Eye (tissue), 1 donor: ENCODE data around the gene YPEL2.
"Not testable (repeated sequence)": the region's sequence is repeated elsewhere in the genome, so short reads cannot be mapped to it uniquely, and the experiment has no call there.

Source experiments
- DNase-seq: peaks from one replicate; pipeline ENCODE4 v3.0.0-alpha.2; 2015

Gene YPEL2

DNA sequence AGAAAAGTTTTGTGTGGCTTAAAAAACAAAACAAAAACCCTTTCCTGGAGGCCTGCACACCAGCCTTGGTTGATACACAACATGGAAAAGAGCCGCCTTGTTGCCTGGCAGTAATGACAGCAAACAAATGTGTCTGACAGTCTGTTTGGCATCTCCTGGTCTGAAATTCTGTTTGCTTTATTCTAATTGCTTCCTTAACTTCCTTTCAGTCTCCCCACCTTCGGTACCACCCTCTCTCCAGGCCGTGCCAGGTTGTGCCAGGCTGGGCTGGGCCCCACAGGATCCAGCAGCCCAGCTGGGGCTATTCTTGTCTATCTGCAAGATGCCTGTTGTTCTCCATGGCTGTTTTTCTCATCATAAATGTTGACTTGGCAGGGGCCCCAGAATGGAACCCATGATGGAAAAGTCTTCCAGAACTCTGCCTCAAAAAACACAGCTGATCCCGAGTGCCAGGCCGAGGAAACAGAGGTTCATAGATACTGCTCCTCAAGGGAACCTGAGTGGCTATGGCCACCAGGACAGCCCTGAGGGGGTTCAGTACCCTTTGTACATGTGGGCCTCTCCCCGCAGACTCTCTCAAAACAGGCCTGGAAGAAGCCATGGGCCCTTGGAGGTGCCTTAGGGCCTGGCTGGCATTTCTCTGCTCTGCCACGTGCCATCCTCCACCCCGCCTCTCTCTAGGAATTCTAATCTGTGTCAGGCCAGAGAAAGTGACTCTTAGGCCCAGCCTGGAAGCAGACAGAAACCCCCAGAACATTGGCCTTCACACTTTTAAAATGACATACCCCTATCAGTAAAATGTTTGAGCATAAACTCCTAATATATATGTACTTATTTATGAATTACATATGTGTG lies 50.5 kb downstream of the YPEL2 start:
- no peak for DNase-seq

DNA sequence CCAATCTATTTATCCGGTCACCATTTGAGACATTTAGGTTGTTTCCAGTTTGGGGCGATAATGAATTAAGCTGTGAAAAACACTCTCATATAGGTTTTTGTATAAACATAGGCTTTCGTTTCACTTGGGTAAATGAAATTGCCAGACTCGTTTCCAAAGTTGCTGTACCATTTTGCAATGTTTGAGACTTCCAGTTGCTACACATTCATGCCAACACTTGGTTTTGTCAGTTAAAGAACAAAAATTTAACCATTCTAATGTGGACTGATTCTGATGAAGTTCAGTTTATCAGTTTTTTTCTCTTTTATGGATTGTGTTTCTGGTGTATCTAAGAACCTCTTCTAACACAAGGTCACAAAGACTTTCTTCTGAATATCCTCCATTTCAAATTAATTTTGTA lies 52.4 kb downstream of the YPEL2 start:
- no peak for DNase-seq

DNA sequence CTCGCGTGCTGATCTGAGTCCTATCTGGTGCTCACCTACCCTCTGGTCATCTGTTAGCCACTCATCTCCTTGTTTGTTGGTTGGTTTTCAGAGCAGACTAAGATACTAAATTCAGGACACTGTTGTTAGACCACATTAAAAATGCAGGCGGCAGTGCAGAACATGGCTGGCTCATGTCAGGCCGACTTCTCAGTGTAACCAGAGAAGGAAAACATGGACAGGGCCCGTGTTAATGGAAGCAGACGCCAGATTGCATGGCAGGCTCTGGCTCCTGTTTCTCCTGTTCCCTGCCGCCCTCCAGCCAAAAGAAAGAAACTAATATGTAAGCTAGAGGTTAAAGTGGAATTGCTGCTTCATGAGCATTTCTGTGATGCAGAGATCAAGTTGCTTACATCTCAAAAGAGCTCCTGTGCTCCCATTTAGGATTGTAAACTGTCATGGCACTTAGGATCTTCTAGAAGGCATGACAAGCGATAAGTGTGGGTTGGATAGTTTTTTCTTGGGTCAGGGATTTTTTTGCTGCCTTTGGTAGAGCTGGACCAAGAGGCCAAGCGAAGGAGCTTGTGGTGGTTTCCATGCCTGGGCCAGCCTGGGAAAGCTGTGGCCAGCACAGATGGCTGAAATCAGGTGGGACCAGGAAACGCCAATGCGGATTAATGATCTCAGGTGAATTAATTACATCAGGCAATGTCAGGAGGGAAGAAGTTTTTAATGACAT lies 56.1 kb downstream of the YPEL2 start:
- DNase-seq, result peak; percentile 37

DNA sequence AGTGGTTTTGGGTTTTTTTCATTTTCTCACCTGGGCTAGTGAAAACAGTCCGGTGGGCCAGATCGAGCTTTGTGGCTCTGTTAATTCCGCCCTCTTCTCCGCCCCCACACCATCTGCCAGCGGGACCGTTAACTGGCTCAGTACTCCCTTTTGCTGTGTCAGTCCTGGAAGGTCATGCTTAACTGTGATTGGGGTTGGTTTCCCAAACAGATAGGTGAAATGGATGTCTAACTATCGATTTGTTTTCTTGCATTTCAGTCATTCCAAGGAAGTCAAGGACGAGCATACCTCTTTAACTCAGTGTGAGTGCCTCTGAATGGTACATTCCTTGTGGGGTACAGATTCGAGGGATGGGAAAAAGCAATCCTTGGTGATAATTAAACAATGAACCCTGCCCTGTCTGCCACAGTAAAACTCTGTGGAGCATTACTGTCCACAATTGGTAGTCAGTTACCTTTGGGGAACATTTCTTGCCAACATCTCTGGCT lies 56.7 kb downstream of the YPEL2 start:
- no peak for DNase-seq

DNA sequence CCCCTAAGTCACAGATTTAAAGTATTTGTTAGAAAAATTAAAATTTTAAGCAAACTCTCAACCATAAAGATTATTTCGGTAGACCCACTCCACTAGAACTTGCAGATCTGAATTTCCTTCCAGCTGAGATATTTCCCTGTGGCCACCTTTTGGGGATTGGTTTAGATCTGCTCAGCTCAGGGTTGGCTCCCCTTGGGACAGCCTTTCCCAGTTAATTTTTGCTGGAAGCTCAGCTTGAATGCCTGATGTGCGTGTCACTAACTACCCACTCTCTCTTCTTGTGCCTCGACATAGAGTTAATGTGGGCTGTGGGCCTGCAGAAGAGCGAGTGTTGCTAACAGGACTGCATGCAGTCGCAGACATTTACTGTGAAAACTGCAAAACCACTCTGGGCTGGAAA lies 57.6 kb downstream of the YPEL2 start:
- no peak for DNase-seq

DNA sequence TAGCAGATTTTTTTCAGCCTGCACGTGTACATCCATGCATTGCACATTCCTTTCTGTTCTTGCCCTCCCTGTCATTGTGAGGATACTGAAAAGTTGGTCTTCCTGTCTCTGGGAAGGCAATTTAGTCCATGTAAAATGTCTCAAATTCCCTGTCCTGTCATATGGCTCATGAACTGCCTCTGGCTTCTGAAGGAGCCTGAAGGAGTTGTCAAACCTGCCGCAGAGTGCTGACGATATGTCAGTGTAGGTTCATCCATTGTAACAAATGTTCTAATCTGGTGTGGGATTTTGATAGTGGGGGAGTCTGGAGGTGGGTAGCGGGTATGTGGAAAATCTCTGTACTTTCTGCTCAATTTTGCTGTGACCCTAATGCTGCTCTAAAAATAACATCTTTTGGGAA lies 59.6 kb downstream of the YPEL2 start:
- no peak for DNase-seq

DNA sequence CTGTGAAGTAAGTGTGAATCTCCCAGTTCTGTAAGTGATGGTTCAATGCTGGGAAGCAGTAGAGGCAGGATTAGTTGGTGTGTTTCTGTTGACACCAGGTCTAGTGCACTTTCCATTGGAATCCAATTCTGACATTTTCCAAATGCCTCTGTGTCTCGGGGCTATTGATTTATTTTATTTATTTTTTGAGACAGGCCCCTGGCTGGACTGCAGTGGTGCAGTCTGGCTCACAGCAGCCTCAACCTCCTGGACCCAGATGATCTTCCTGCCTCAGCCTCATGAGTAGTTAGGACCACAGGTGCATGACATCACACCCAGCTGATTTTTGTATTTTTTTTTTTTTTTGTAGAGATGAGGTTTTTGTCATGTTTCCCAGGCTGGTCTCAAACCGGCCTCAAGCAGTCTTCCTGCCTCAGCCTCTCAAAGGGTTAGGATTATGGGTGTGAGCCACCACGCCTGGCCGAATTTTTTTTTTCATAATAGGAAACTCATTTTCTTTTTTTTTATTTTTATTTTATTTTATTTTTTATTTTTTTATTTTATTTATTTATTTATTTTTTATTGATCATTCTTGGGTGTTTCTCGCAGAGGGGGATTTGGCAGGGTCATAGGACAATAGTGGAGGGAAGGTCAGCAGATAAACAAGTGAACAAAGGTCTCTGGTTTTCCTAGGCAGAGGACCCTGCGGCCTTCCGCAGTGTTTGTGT lies 61.7 kb downstream of the YPEL2 start:
- no peak for DNase-seq

DNA sequence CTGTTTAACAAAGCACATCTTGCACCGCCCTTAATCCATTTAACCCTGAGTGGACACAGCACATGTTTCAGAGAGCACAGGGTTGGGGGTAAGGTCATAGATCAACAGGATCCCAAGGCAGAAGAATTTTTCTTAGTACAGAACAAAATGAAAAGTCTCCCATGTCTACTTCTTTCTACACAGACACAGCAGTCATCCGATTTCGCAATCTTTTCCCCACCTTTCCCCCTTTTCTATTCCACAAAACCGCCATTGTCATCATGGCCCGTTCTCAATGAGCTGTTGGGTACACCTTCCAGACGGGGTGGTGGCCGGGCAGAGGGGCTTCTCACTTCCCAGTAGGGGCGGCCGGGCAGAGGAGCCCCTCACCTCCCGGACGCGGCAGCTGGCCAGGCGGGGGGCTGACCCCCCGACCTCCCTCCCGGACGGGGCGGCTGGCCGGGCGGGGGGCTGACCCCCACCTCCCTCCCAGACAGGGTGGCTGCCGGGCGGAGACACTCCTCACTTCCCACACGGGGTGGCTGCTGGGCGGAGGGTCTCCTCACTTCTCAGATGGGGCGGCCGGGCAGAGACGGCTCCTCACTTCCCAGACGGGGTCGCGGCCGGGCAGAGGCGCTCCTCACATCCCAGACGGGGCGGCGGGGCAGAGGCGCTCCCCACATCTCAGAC lies 62.4 kb downstream of the YPEL2 start:
- not testable (repeated sequence) for DNase-seq

DNA sequence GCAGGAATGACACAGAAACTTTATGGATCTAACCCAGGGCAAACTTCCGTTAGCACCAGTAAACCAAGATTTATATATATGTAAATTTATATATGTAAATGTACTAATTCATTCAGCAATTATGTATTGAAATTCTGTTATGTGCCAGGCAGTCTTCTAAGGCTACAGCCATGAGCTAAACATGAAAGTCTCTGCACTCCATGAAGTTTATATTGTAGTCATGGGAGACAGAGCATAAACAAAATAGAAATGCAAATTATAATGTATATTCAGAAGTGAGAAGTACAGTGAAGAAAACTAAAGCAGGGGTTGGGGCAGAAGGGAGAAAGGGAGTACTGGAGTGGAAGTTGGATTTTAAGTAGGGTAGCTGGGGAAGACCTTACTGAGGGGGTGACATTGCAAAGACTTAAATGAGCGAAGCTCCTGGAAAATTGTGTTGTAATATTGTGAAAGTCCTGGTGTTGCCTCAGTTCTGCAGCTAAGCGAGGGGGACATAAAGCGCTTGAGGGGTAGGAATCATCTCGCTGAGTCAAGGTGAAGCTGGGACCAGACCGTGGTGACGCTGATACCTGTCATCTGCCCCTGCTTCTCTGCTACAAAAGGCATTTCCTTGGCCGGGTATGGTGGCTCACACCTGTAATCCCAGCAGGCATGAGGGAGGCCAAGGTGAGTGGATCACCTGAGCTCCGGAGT lies 64.8 kb downstream of the YPEL2 start:
- DNase-seq, result no peak

DNA sequence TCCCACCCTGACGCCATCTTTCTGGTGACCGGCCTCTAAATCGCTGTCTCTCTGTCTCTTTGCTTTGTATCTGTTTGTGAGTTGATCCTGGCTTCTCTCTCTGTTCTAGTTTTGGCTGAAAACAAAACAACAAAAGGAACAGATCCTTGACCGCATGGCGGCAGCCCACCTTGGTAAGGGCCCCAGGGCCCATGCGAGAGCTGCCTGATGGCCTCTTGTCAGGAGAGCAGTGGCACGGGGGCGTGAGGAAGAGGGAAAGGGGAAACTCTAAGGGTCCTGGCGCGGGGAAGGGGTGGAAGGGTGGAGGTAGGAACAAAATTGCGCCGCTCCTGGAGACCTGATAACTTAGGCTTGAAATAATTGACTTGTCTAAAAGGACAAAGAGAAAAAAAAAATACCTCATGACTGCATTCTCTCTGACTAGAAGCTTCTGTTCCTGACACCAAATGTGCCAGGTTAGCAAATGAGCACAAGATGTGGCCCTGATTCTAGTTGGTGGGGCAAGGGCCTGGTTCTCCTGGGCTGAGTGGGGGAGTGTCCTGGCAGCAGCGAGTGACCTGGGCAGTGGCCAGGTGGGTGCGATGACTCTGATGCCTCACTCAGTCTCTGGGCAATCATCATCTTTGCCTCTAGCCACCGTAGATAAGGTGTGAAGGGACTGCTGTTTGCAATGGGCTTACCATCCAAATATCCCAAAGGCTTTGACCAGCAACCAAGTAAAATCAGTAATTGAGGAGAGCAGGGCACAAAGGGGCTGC lies 66.0 kb downstream of the YPEL2 start:
- DNase-seq, result no peak

DNA sequence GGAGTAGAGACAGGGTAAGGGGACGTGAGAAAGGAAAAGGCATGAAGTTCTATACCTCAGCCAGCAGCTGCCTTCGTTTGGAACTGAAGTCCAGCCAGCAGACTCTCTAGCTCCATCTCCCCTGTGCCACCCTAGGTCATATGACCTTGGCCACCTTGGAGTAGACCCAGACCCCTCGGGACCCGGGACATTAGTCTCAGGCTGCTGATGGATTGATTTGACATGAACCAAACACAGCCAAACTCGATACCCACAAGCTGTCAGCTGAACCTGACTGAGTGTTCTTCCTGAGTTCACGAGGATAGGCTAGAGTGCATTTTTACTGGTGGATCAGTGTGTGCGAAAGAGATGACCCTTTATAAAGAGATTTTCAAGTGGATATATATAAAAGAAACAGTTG lies 68.5 kb downstream of the YPEL2 start:
- no peak for DNase-seq

DNA sequence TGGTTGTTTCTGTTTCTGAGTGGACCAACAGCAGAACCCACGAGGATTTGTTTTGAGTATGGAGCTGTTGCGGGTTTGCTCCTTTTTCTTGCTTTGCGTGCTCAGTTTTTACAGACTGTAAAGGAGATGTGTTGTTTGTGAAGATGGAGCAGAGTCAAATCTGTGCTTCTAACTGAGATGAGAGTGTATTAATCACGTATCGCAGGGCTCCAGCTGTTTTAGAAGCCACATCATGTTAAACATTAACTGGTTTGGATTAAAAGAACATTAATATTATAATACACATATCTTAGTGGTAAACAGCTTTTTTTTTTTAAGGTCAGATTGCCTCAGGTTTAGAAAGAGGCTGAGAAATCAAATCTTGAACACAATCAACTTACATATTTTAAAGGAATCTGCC lies 69.4 kb downstream of the YPEL2 start:
- no peak for DNase-seq

DNA sequence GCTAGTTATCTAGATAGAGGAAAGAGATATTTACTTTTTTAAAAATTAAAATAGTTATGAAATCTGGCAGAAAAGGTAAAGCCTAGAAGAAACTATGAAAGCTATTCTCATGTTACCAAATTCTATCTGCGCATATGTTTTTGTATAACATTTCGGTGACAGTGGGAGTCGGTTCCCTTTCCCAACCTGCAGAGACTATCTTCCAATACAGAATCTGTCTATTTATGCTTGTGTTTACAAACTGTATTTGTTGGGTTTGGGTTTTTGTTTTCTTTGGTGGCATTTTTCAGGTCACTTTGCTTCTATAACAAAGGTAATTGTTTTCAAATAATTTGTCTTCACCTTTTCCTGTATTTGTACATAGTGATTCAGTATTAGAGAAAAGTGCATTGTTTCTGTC lies 69.8 kb downstream of the YPEL2 start:
- no peak for DNase-seq

DNA sequence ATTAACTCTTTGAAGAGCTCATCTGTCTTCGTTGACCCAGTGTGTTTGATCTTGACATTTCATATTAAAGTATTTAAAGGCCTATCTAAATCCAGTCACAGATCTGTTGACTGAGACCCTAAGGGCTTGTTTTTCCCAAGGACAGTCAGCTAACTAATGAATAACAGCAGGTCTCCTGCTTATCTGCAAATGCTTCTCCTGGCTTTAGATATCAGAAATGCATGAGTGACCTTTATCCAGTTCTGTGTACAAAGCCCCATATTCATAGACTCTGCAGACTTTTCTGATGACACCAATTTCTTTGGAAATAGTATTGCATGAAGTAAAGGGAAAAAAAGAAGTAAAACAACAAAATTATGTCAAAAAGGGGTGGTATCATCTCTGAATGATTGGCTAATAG lies 70.3 kb downstream of the YPEL2 start:
- DNase-seq, result no peak

DNA sequence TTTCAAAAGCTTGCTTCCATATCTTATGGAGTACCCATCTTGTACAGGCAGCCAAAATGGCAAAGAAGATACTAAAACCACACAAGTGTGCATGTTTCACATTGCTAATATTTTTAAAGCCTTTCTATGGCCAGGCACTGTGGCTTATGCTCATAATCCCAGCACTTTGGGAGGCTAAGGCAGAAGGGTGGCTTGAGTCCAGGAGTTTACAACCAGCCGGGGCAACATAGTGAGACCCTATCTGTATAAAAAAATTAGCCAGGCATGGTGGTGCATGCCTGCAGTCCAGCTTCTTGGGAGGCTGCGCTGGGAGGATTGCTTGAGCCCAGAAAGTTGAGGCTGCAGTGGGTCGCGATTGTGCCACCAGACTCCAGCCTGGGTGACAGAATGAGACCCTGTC lies 71.3 kb downstream of the YPEL2 start:
- DNase-seq, result no peak

DNA sequence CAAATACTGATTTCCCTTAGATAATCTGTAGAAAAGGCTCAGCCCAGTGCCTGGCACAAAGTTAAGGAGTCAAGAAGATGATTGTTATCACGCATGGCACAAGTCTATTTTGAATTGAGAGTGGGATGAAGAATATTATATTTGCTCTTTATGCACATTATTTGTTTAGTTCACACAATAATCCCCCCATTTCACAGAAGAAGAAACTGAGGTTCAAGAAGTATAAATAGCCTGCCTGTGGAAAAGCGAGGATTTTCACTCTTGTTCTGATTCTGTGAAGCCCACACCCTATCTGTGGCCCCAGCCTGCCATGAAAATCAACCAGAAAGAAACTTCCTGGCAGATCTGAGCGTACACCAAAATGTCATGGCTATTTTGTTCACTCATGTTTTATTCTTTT lies 73.0 kb downstream of the YPEL2 start:
- DNase-seq, result no peak

DNA sequence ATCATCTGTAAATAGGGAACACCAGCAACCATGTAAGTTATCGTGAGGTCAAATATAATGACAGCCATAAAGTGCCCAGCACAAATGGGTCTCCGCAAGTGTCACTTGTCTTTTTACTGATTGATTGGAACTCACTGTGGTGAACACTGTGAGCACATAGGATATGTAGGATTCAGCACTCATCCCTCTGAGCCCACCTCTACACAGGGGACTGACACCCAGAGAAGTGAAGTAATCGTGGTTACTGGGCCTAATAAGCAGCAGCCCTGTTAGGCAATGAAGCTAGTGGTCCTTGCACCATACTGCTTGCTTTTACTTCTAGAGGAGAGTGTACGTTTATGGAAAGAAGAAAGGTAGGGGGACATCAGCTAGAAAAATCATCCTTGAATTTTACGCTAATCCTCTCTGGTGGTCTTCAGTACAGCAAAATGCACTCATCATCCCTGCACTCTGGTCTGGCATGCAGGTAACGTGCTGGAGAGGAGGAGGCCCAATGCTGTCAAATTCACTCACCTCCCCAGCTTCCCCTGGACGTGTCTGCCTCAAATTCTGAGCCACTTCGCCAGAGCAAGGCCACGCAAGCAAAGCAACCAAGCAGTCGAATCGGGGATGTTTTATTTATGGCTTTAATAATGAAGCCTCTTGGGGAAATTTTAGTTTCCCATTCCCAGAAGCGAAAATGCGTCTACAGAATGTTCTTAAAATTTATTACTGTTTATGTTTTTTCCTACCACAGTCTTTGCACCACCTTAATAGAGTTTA lies 74.7 kb downstream of the YPEL2 start:
- peak; percentile 39 for DNase-seq

DNA sequence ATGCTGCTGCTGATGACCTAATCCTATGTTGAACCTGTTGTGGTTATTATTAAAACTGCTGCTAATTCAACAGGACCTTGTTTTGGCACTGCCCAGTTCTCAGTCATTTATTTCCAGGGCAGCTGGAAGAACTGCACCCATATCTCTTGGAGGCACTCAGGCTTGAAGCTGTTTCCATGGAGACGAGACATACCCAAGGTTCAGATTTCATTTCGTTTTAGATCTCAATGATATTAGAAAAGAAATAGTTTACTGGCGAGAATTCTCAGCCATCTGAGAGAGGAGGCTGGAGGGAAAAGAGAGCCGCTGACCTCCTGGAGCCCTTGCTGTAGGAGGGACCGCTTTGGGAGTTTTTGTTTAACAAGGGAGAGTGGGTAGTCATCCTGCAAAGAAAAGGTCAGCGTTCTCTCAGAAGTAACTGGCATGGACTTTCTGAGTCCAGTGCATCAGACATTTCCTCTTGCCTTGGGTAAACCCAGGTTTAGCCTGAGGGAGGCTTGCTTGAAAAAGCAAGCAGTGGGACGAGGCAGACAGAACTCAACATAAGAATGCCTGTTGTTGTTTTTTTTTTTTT lies 75.4 kb downstream of the YPEL2 start:
- peak; percentile 84 for DNase-seq

DNA sequence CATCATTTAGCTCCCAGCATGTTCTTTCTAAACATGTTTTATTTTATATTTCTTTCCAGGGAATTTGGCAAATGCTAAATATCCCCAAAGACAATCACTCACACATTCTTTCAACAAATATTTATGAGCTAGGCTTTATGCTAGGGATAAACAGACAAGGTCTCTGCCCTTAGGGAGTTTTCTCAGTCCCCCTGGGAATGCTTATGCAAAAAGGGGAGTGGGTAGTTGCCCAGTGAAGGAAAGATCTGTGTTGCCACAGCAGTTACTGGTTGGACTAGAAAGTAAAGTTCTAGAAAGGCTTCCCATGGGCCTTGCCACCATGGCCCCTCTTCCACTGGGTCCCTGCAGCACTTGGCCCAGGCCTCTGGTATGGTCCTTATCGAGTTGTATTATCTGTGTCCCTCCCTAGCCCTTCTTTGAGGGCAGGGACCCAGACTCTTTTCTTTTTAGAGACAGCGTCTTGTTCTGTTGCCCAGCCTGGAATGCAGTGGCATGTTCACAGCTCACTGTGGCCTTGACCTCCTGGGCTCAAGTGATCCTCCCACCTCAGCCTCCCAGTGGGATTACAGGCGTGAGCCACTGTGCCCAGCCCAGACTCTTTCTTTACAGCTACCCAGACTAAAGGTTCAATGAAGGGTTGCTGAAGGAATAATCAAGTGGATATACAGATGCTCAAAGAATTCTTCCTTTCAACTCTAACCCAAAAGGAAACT lies 78.0 kb downstream of the YPEL2 start:
- DNase-seq, result no peak

DNA sequence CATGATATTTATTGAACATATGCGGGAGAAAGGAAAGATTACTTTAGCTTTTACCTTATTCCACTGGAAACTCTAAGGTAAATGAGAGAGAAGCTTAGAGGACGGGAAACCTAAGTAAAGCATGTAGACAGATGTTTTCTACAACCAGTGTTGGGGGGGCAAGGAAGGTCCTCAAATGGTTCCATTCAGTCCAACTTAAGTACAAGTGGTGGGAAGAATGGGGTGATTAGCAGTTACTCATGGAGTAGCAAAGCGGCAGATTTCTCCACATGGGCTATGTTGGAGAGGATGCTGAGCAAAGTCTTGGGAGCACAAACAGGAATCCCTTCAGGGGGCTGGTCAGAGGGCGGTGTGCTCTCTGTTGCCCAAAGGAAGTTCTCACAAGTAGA lies 78.6 kb downstream of the YPEL2 start:
- no peak for DNase-seq
